GM19043 (cell line): Measurements from ENCODE around the gene THOC2.
A peak's percentile ranks its signal among the peaks of the same experiment; 100 is the strongest.
"Not testable (repeated sequence)": the region's sequence is repeated elsewhere in the genome, so short reads cannot be mapped to it uniquely, and the experiment has no call there.

Experiments
- ATAC-seq: cut with Tn5 transposase; IDR thresholded peaks from one replicate; pipeline ENCODE4 v1.9.1; 2021; ENCODE audit warnings: low read depth; ENCODE audit not compliant: unreplicated experiment

Gene THOC2

GRCh38 chrX:123590842-123591486 lies 141.9 kb downstream of the THOC2 start:
- ATAC-seq = peak; percentile 68

- ATAC-seq = no peak
Observed at GRCh38 chrX:123588723-123589122, 144.1 kb downstream of the THOC2 start.

- ATAC-seq = no peak
Observed at GRCh38 chrX:123581586-123581985, 151.3 kb downstream of the THOC2 start.

- no peak for ATAC-seq
Observed at GRCh38 chrX:123580792-123581191, 152.1 kb downstream of the THOC2 start.

- not testable (repeated sequence) for ATAC-seq
Observed at GRCh38 chrX:123574027-123574426, 158.8 kb downstream of the THOC2 start.

- no peak for ATAC-seq
Observed at GRCh38 chrX:123570011-123570590, 162.8 kb downstream of the THOC2 start.

GRCh38 chrX:123563167-123563566 lies 169.7 kb downstream of the THOC2 start:
- ATAC-seq = no peak

GRCh38 chrX:123562342-123563146 lies 170.3 kb downstream of the THOC2 start:
- ATAC-seq = no peak

- no peak for ATAC-seq
Observed at GRCh38 chrX:123561439-123562215, 171.2 kb downstream of the THOC2 start.

GRCh38 chrX:123550829-123551228 lies 182.0 kb downstream of the THOC2 start:
- ATAC-seq = no peak
